ENCODE measurements around the gene EEF1G. TPM values are rescaled to one million over a fixed set of nuclear protein-coding genes. Genes with fewer than 3 reads are reported as not detected.
"Not testable (repeated sequence)": the region's sequence is repeated elsewhere in the genome, so short reads cannot be mapped to it uniquely, and the experiment has no call there.

Gene EEF1G
- total RNA-seq, 2 experiments from 2014 or later: 991 to 999 TPM

DNA sequence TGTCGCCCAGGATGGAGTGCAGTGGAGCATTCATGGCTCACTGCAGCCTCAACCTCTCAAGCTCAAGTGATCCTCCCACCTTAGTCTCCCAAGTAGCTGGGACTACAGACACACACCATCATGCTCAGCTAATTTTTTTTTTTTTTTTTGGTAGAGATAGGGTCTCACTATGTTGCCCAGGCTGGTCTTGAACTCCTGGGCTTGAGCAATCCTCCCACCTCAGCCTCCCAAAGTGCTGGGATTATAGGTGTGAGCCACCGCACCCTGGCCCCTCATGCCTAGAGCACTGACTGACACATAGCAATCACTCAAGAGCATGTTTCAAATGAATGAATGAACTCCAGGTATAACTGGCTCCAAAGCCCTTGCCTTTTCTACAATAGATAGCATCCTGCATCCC is 23.2 kb downstream of the EEF1G start:
- not testable (repeated sequence) for H3K36me3 Mint-ChIP-seq (ENCODE audit: low read depth); DNase-seq; H3K4me3 Mint-ChIP-seq; H3K27ac Mint-ChIP-seq; H3K9me3 Mint-ChIP-seq
- Mint-ChIP-seq H3K4me1 (peaks cover 73% of the 10 kb centered on the region), H3K27me3 (peaks cover 21% of the 10 kb centered on the region)
- POLR2A ChIA-PET: interaction anchor here (0.8 to 6.1 kb wide), 4 partner anchors 10 to 115 kb away, joined by 3 to 33 read pairs (median 19); partner anchors contain the start of genes C11orf98, CSKMT, EEF1G and TUT1
- CTCF ChIA-PET: interaction anchor here (0.6 to 11.6 kb wide), 5 partner anchors 6 to 126 kb away, joined by 3 to 268 read pairs (median 9); partner anchors contain the start of gene AHNAK

GRCh38 chr11:62548545-62549335 is 25.0 kb downstream of the EEF1G start:
- H3K27me3 Mint-ChIP-seq: peaks cover 21% of the 10 kb centered on the region
- POLR2A ChIA-PET: interaction anchor here (0.9 to 6.1 kb wide), 3 partner anchors 9 to 308 kb away, joined by 3 to 25 read pairs (median 6); partner anchors contain the start of genes C11orf98 and CSKMT
- CTCF ChIA-PET: interaction anchor here (0.9 kb wide), 1 partner anchor 10 kb away, joined by 4 read pairs; no protein-coding TSS in a partner anchor
- no peak overlapping the region for H3K4me3 Mint-ChIP-seq
- DNase-seq: no peak
- H3K36me3 Mint-ChIP-seq (ENCODE audit: low read depth): peaks cover 14% of the 10 kb centered on the region
- no peak overlapping the region for H3K27ac Mint-ChIP-seq
- H3K4me1 Mint-ChIP-seq: peaks cover 64% of the 10 kb centered on the region
- H3K9me3 Mint-ChIP-seq: no peaks in the 10 kb centered on the region

DNA sequence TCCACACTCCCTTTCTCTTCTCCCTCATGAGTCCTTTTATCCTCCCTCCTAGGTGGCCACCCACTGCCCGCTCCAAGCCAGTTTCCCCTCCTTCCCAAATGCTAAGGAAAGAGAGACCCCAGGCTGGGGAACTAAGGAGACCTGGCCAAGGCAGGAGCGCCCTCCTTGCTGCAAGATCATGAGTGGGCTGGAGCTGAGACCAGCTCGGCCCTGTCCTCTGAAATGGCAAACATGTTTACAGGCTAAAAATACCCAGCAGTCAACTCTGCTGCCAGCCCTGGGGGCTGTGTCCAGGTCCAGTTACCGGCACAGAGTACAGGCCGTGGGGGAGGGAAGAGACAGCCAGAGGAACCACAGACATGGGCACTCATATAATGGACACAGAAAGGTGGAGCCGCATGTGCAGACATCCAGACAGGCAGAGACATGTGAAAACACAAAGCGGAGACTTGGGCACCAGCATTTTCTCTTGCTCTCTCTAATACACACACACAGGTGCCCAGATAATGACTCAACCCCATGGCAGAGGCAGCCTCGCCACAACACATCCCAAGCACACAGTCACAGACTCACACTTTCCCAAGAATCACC is 25.9 kb downstream of the EEF1G start:
- ChIA-PET CTCF (interaction anchor here (1.0 to 6.3 kb wide), 3 partner anchors 8 to 153 kb away, joined by 3 to 268 read pairs (median 11); no protein-coding TSS in a partner anchor), POLR2A (interaction anchor here (0.9 to 11.2 kb wide), 8 partner anchors 9 to 309 kb away, joined by 3 to 364 read pairs (median 5); partner anchors contain the start of genes C11orf98, CSKMT and LBHD1)
- peaks cover 21% of the 10 kb centered on the region for H3K27me3 Mint-ChIP-seq
- H3K9me3 Mint-ChIP-seq: no peaks in the 10 kb centered on the region
- peak overlapping the region; percentile 52 for H3K27ac Mint-ChIP-seq
- peak overlapping the region; percentile 100 for H3K4me3 Mint-ChIP-seq
- H3K36me3 Mint-ChIP-seq (ENCODE audit: low read depth): peaks cover 23% of the 10 kb centered on the region
- peaks cover 64% of the 10 kb centered on the region for H3K4me1 Mint-ChIP-seq
- no peak for DNase-seq

- Mint-ChIP-seq H3K36me3 (ENCODE audit: low read depth) (peaks cover 28% of the 10 kb centered on the region), H3K27me3 (peaks cover 21% of the 10 kb centered on the region), H3K9me3 (no peaks in the 10 kb centered on the region), H3K27ac (peak overlapping the region; percentile 66), H3K4me3 (peak overlapping the region; percentile 100), H3K4me1 (peaks cover 64% of the 10 kb centered on the region)
- ChIA-PET POLR2A (interaction anchor here (0.7 to 11.2 kb wide), 11 partner anchors 9 to 309 kb away, joined by 3 to 364 read pairs (median 5); partner anchors contain the start of genes C11orf98, CSKMT, EEF1G and LBHD1), CTCF (interaction anchor here (0.9 to 6.3 kb wide), 4 partner anchors 9 to 152 kb away, joined by 3 to 268 read pairs (median 7); no protein-coding TSS in a partner anchor)
- no peak for DNase-seq
Observed at GRCh38 chr11:62546929-62547625, 26.6 kb downstream of the EEF1G start.

DNA sequence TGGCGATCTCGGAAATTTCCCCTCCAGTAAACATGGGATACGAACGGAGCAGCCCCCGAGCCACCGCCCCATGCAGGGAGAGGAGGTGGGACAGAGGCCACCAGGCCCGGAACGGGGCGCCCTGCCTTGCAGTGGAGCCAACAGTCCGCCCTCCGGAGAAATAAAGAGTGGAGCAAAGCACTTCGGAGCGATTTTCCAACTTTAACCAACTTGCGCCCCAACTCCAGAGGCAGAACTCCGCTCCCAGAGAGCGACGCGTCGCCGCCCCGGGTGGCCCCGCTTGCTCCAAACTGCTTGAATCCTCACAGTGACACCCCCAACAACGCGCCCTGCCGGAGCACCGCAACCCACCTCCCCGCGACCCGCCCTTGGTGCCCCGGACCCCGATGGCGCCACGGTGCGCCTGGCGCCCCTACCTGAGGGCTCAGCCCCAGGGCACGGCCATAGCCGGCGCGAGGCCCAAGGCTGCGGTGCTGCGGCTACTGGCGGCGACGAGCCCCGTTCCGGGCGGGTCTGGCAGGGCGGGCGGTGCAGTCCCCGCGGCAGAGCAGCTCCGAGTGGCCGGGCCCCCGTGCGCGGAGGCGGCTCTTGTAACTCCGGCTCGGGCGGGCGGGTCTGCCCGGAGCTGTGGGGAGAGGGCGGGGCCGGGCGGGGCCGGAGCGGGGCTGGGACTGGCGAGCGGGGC is 27.3 kb downstream of the EEF1G start, which contains the start of gene AHNAK:
Gene AHNAK, minus strand, starts transcription at position 563 of the 685 bp plus-strand sequence. CDS start 10,708 bp downstream, outside the sequence.
- Mint-ChIP-seq H3K27me3 (peaks cover 21% of the 10 kb centered on the region), H3K9me3 (no peaks in the 10 kb centered on the region), H3K4me1 (peaks cover 64% of the 10 kb centered on the region), H3K36me3 (ENCODE audit: low read depth) (peaks cover 35% of the 10 kb centered on the region), H3K4me3 (peak within 1 kb of the TSS; percentile 100), H3K27ac (peak within 1 kb of the TSS; percentile 93)
- DNase-seq: peak; percentile 80
- CTCF ChIA-PET: interaction anchor here (0.9 to 6.3 kb wide), 5 partner anchors 10 to 152 kb away, joined by 3 to 268 read pairs (median 11); no protein-coding TSS in a partner anchor
- POLR2A ChIA-PET: interaction anchor here (0.7 to 11.2 kb wide), 10 partner anchors 10 to 309 kb away, joined by 3 to 364 read pairs (median 5); partner anchors contain the start of genes C11orf98, CSKMT, EEF1G and LBHD1

GRCh38 chr11:62545437-62546243 is 28.1 kb downstream of the EEF1G start:
- H3K27me3 Mint-ChIP-seq: peaks cover 17% of the 10 kb centered on the region
- H3K9me3 Mint-ChIP-seq: no peaks in the 10 kb centered on the region
- peak overlapping the region; percentile 100 for H3K4me3 Mint-ChIP-seq
- ChIA-PET CTCF (interaction anchor here (0.9 to 10.3 kb wide), 4 partner anchors 10 to 152 kb away, joined by 4 to 268 read pairs (median 153); no protein-coding TSS in a partner anchor), POLR2A (interaction anchor here (1.0 to 11.2 kb wide), 7 partner anchors 11 to 120 kb away, joined by 3 to 364 read pairs (median 19); partner anchors contain the start of genes C11orf98, CSKMT, EEF1G and MTA2)
- peak; percentile 48 for DNase-seq
- peak overlapping the region; percentile 93 for H3K27ac Mint-ChIP-seq
- H3K4me1 Mint-ChIP-seq: peaks cover 64% of the 10 kb centered on the region
- H3K36me3 Mint-ChIP-seq (ENCODE audit: low read depth): peaks cover 42% of the 10 kb centered on the region

GRCh38 chr11:62544581-62545436 is 28.9 kb downstream of the EEF1G start:
- peak overlapping the region; percentile 93 for H3K27ac Mint-ChIP-seq
- POLR2A ChIA-PET: interaction anchor here (0.8 to 11.2 kb wide), 16 partner anchors 12 to 312 kb away, joined by 3 to 364 read pairs (median 4); partner anchors contain the start of genes C11orf98, CSKMT, EEF1G and MTA2
- H3K27me3 Mint-ChIP-seq: peaks cover 16% of the 10 kb centered on the region
- DNase-seq: peak; percentile 52
- peaks cover 66% of the 10 kb centered on the region for H3K4me1 Mint-ChIP-seq
- H3K36me3 Mint-ChIP-seq (ENCODE audit: low read depth): peaks cover 43% of the 10 kb centered on the region
- H3K9me3 Mint-ChIP-seq: no peaks in the 10 kb centered on the region
- H3K4me3 Mint-ChIP-seq: peak overlapping the region; percentile 100
- CTCF ChIA-PET: interaction anchor here (0.9 to 10.3 kb wide), 4 partner anchors 11 to 151 kb away, joined by 4 to 268 read pairs (median 153); no protein-coding TSS in a partner anchor

- peak overlapping the region; percentile 93 for H3K27ac Mint-ChIP-seq
- peaks cover 45% of the 10 kb centered on the region for H3K36me3 Mint-ChIP-seq (ENCODE audit: low read depth)
- H3K9me3 Mint-ChIP-seq: no peaks in the 10 kb centered on the region
- CTCF ChIA-PET: interaction anchor here (0.6 to 10.3 kb wide), 18 partner anchors 9 to 164 kb away, joined by 3 to 268 read pairs (median 8); partner anchors contain the start of genes EEF1G, MTA2 and TUT1
- H3K4me1 Mint-ChIP-seq: peaks cover 73% of the 10 kb centered on the region
- peak overlapping the region; percentile 100 for H3K4me3 Mint-ChIP-seq
- no peak for DNase-seq
- H3K27me3 Mint-ChIP-seq: peaks cover 11% of the 10 kb centered on the region
- POLR2A ChIA-PET: interaction anchor here (0.8 to 11.2 kb wide), 20 partner anchors 13 to 338 kb away, joined by 3 to 364 read pairs (median 4); partner anchors contain the start of genes C11orf98, CSKMT, EEF1G and MTA2
Observed at GRCh38 chr11:62543680-62544444, 29.8 kb downstream of the EEF1G start.

DNA sequence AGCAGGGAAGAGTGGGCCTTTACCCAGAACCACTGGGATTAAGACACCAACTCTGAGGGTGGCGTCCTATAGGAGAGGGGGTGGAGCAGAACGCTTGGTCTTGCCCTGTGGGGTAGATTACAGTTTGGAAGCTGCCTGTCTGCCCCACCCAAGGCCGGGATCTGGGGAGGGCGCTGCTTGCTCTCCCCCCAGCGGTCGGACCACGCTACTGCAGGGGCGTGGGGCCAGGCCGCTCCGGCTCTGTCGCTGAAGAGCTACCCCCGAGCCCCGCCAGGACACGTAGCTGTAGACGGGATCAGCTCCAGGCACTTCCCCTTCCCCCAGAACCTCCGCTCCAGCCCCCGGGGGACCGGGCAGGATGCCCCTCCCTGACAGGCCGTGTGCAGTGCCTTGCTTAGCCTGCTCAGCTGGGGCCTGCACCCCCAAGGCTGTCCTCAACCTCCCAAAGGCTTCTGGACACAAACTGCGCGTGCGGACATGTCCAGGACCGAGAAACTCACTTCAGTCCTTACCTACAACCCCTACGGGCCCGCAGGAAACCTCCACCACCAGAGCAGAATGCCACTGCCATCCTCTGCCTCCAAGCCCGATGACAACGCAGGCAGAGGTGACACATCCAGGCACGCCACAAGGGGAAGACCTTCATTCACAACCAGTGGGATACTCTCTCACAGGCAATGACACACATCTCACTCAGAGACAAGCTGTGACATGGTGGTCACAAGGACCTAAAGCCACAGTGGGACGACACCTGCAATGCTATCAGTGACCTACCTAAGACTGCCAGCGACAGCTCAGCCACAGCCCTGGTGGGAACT is 30.7 kb downstream of the EEF1G start:
- POLR2A ChIA-PET: interaction anchor here (0.6 to 11.2 kb wide), 23 partner anchors 13 to 339 kb away, joined by 3 to 364 read pairs (median 4); partner anchors contain the start of genes C11orf98, CSKMT, EEF1G and MTA2
- no peaks in the 10 kb centered on the region for H3K9me3 Mint-ChIP-seq
- H3K27me3 Mint-ChIP-seq: peaks cover 4% of the 10 kb centered on the region
- peaks cover 52% of the 10 kb centered on the region for H3K36me3 Mint-ChIP-seq (ENCODE audit: low read depth)
- H3K4me1 Mint-ChIP-seq: peaks cover 76% of the 10 kb centered on the region
- peak overlapping the region; percentile 93 for H3K27ac Mint-ChIP-seq
- DNase-seq: peak; percentile 80
- CTCF ChIA-PET: interaction anchor here (0.5 to 10.3 kb wide), 42 partner anchors 9 to 381 kb away, joined by 3 to 268 read pairs (median 4); partner anchors contain the start of genes EEF1G, INTS5, LBHD1 and MTA2
- H3K4me3 Mint-ChIP-seq: peak overlapping the region; percentile 100
